Fibroblast of pulmonary artery (primary cell): ENCODE results near the gene NRXN3.

Source experiments
- DNase-seq: peaks from one replicate; pipeline ENCODE4 v3.0.0-alpha.2; 2010; ENCODE audit warnings: low read depth
- H3K4me3 ChIP-seq: replicated peaks from 2 replicates; pipeline ENCODE4 v1.5.1; 2011; ENCODE audit warnings: low read depth, mild to moderate bottlenecking, control low read depth, low read length, moderate library complexity
- TF ChIP-seq, protein P1 (sequence below): IDR thresholded peaks from 2 replicates; pipeline ENCODE4 v1.5.1; 2011; ENCODE audit warnings: mild to moderate bottlenecking, control low read depth, low read length, inconsistent platforms; ENCODE audit errors: missing control alignments

NRXN3 gene

DNA sequence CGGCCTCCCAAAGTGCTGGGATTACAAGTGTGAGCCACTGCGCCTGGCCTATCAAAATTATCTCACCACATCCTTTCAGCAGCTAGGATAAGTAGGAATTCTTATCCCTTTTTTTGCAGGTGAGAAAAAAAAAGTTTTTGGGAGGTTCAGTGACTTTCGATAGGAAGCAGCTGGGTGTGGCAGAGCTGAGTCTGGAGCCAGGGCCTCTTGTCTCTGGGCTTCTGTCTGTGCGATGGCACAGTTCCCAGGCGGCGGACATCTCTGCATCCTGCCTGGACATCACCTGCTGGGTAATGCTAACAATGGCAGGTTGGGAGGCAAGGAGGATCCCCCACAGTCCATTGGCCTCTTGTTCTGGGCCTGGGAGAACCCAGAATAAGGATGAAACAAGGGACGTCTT, 12.5 kb downstream of the NRXN3 start:
- TF ChIP-seq, protein P1, sequence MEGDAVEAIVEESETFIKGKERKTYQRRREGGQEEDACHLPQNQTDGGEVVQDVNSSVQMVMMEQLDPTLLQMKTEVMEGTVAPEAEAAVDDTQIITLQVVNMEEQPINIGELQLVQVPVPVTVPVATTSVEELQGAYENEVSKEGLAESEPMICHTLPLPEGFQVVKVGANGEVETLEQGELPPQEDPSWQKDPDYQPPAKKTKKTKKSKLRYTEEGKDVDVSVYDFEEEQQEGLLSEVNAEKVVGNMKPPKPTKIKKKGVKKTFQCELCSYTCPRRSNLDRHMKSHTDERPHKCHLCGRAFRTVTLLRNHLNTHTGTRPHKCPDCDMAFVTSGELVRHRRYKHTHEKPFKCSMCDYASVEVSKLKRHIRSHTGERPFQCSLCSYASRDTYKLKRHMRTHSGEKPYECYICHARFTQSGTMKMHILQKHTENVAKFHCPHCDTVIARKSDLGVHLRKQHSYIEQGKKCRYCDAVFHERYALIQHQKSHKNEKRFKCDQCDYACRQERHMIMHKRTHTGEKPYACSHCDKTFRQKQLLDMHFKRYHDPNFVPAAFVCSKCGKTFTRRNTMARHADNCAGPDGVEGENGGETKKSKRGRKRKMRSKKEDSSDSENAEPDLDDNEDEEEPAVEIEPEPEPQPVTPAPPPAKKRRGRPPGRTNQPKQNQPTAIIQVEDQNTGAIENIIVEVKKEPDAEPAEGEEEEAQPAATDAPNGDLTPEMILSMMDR: no peak
- no peak overlapping the region for H3K4me3 ChIP-seq
- DNase-seq: no peak

DNA sequence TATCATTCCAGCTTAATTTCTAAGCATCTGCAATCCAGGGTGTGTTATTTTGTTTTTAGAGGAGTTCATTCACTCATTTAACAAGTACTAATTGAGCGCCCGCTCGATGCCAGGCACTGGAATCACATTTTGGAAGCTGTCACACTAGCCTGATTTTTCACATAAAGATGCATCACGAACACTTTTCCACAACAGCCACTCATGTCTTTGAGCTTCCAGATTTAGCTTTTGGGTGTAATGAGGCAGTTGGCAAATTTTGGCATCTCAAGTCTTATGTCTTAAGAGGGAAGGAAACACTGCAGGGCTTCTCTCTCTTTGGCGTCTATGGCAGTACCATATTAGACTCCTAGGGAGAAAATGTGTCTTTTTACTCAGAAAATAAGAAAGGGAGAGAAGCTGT, 14.0 kb downstream of the NRXN3 start:
- no peak overlapping the region for H3K4me3 ChIP-seq
- no peak for DNase-seq
- TF ChIP-seq, protein P1: no peak

DNA sequence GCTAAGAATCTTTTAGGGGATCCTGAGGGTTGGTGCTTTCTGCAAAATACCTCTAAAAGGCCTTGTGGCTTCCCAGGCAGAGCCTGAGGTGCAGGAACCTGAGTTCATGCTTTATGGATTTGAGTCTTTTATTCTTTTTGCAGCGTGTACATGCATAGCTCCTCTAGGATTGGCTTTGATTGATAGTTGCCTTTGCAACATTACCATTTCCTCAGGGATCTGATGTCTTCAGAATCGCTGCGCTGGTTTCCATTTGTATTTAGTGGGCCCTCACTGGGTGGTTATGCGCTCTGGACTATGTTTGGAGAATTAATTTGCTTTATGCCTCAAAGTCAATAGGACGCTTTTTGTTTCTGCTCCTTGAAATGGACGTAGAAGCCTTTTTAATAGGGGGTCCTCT, 16.1 kb downstream of the NRXN3 start:
- no peak for DNase-seq
- no peak overlapping the region for H3K4me3 ChIP-seq
- TF ChIP-seq, protein P1: no peak

DNA sequence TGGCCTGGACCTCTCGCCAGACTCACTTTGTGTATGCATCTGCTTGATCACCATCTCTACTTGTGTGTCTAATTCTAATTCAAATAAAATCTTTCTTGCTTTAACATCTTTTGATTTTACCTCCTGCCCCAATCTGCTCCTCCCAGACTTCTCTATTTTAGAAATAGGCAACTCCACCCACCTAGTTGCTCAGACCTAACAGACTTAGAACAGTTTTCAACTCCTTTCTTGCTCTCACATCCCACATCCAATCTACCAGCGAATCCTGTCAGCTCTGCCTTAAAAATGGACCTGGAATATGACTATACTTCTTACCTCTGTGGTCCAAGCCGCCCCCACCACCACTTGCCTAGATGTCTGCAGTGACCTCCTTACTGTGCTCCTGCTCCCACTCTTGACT, 18.7 kb downstream of the NRXN3 start:
- H3K4me3 ChIP-seq: no peak overlapping the region
- TF ChIP-seq, protein P1: no peak
- DNase-seq: no peak

DNA sequence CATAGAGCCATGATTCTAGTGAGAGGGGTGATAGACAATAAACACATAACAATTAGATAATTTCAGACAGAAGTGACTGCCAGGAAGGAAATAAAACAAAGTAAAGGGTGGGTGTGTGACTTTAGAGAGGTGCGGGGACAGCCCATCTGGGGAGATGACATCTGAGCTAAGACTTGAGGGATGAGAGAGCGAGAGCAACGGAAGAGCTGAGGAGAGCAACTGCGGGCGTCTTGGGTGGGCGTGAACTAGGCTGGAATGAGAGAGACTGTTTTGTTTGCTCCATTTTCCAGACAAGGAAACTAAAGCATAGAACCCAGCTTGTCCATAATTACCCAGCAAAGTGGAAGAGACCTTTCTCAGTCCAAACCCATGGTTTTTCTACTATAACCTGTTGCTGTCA, 25.3 kb downstream of the NRXN3 start:
- H3K4me3 ChIP-seq: no peak overlapping the region
- no peak for DNase-seq
- TF ChIP-seq, protein P1: no peak

DNA sequence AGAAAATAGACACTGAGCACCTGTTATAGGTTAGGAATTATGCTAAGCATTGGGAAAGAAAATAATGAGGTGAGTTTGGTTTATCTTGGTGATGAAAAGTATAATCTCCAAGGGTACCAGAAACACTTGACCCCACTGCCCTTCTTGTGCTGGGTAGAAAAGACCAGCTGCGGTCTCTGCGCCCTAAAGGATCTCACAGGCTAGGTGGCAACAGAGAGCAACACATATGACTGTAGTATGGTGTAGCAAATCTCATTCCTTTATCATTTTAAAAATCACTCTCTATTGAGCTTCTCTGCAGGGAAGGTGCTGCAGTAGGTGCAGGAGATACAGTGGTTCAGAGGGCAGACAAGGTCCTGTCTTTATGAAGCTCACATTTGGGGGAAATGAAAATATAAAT, 26.1 kb downstream of the NRXN3 start:
- no peak overlapping the region for H3K4me3 ChIP-seq
- DNase-seq: no peak
- TF ChIP-seq, protein P1: no peak

DNA sequence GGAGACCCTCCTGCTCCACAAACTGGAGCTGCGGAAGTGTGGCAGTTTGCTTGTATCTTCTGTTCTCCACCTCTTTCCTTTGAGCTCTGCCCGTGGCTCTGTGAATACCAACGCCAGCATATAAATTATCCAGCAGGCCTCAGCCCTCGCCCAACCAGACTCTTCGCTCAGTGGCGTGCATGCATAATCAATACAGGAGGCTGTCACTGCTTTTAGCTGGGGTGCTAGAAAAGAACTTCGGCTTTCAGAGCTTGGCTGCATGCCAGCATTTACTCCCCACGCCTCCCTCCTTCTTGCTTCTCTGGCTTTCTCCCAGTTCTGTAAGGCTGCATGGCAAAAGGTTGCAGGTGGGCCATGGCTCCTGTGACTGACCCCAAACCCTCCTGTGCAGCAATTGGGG, 26.9 kb downstream of the NRXN3 start:
- TF ChIP-seq, protein P1: no peak
- no peak overlapping the region for H3K4me3 ChIP-seq
- no peak for DNase-seq
